Islet of Langerhans (tissue), 1 donor: ENCODE data around the gene BIN2.
"Not testable (repeated sequence)": the region's sequence is repeated elsewhere in the genome, so short reads cannot be mapped to it uniquely, and the experiment has no call there.

ENCODE experiments used
- FAIRE-seq: peaks from one replicate; lab custom pipeline; 2011; peaks lifted over from hg19 to GRCh38; lab: Jason Lieb, UNC

Gene BIN2

DNA sequence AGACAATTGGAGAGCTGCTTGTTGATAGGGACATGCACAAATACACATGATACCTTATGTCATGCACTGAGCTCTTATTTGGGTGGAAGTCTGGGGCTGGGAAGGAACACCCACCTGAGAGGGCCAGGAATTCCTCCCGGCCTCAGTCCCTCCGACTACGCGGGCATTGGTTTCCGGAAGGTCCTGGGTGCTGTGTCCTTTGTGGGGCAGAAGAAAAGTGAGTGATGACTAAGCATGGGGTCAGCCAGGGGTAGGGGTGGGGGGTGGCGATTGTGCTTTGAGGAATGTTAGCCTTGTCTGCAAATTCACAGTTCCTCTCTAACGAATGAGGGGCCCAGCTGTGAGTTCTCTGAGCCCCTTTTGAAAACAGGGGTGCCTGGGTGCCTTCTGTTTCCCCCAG, 21.7 kb upstream of the BIN2 start:
- no peak for FAIRE-seq

DNA sequence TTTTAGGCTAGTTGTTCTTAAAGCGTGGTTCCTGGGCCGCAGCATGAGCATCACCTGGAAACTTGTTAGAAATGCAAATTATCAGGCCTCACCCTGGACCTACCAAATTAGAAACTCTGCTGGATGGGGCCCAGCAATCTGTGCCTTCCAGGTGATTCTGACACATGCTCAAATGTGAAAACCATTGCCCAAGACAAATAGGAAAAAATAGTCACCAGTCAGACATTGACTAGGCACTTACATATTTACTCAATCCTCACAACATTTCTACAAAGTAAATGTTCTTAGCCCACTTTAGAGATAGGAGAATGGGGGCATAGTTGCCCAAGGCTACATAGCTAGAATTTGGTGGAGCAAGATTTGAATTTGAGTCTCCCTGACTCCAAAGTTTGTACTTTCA, 19.2 kb upstream of the BIN2 start:
- no peak for FAIRE-seq

GRCh38 chr12:51342416-51342815, 18.4 kb upstream of the BIN2 start:
- FAIRE-seq, result no peak

- peak; percentile 85 for FAIRE-seq
Observed at GRCh38 chr12:51341251-51342007, 17.5 kb upstream of the BIN2 start.

DNA sequence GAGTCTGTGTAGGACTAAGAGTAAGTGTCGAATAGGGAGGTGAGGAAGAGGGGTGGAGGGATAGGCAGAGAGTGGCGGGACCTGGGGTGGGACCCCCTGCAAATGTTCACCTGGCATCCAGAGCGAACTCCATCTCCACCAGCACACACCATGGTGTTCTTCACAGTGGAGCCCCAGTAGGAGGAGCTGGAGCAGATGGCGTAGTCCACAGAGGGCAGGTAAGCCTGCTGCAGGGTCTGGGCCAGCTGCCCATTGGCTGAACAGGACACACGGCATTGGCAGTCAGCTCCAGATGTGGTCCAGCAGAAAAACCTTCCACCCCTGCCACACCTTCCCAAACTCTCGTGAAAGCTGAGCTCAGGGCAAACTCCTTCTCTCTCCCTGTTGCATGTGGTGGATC, 15.8 kb upstream of the BIN2 start:
- no peak for FAIRE-seq

GRCh38 chr12:51337336-51337735, 13.4 kb upstream of the BIN2 start:
- not testable (repeated sequence) for FAIRE-seq

DNA sequence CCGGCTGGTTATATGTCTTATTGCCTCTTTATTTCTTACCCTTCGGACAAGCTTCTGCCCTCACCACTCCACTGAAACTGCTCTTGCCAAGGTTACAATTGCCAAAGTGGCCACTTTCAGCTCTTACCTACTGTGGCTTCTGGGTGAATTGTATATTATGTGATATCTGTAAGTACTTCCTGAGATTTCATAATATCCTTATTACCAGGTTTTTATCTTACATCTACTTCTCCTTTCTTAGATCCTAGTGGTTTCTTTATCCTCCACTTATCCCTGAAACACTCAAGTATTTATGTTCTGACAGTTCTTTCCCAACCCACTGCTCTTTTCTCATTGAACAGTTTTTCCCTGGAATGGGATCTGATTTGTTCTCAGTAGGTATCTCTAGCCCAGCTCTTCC, 12.0 kb upstream of the BIN2 start:
- no peak for FAIRE-seq

GRCh38 chr12:51334764-51335163, 10.8 kb upstream of the BIN2 start:
- FAIRE-seq, result no peak

DNA sequence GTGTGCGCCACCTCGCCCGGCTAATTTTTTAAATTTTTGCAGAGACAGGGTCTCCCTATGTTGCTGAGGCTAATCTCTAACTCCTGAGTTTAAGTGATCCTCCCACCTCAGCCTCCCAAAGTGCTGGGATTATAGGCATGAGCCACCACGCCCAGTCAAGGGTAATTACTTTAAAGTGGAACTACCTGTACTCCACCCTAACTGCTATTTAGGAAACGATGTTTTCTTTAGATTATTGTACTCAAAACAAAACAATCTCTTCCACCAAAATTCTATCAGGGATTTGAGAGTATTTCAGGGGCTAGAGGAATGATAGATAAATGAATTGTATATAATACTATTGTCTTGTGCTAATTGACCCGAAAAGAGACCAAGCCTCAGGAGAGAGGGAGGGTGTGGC, 9.6 kb upstream of the BIN2 start:
- no peak for FAIRE-seq

DNA sequence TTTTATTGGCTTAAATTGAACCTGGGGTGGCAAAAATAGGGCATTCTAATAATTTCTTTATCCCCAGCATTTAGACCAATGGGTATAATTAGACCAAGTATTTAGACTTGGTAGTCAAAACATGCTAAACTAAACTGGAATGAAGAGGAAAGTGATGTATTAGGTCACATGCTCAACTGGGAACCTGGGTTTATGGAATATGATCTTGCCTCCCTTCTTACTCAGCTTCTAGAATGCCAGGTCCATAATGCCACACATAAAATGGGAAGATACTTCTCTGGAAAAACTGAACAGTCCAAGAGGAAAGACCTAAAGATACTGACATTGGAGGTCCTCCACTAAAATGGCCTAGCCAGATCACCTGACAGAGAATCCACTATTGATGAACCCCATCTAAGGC, 6.2 kb upstream of the BIN2 start:
- no peak for FAIRE-seq

- FAIRE-seq, result no peak
Observed at GRCh38 chr12:51329742-51330141, 5.8 kb upstream of the BIN2 start.

DNA sequence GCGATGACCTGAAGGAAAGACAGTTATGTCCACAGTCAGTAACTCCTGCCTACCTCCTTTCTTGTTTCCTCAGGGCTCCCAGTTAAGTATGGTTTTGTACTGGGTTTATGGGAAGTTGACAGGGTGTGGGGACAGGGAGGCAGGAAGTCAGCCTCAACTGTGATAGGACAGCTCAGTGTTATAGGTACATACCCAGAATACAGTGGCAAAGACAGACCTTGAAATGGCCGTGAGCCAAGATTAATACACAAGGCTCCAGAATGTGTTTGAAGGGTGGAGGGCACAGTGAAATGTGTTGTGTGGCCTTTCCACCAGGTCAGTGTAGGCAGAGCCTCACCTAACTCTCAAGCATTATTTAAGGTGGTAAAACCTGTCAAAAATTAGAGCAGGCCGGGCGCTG, 4.6 kb upstream of the BIN2 start:
- no peak for FAIRE-seq

DNA sequence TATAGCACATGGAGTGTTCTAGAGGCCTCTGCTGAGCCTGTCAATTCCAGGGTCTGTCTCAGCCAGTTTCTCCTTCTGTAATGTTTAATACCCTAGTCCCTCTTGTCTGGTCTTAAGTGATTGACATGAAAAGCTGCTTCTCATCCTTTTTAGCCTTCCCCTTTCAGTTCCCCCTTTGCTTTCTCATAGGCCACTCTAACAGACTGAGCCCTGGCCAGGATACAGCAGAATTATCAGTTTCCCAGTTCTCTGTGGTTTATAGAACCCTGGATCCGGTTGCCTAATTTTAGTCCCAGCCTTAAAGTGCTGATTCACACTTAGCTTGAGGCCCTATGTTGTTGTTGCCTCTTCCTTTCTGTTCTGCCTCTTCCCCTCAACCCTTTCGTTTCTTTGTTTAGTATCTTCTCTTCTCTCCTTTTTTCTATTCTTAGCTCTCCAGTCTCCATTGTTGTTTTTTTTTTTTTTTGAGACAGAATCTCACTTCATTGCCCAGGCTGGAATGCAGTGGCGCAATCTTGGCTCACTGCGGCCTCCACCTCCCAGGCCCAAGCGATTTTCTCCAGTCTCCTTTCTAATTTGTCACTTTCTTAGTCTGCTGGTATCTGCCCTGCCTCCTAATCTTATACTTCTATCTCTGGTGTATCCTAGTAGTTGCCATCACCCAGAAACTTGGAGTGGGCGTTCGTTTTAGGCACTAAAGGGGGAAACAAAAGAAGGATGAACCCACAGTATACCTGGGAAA, 2.9 kb upstream of the BIN2 start:
- FAIRE-seq, result no peak

- FAIRE-seq, result no peak
Observed at GRCh38 chr12:51324953-51325352, 979 bp upstream of the BIN2 start.

DNA sequence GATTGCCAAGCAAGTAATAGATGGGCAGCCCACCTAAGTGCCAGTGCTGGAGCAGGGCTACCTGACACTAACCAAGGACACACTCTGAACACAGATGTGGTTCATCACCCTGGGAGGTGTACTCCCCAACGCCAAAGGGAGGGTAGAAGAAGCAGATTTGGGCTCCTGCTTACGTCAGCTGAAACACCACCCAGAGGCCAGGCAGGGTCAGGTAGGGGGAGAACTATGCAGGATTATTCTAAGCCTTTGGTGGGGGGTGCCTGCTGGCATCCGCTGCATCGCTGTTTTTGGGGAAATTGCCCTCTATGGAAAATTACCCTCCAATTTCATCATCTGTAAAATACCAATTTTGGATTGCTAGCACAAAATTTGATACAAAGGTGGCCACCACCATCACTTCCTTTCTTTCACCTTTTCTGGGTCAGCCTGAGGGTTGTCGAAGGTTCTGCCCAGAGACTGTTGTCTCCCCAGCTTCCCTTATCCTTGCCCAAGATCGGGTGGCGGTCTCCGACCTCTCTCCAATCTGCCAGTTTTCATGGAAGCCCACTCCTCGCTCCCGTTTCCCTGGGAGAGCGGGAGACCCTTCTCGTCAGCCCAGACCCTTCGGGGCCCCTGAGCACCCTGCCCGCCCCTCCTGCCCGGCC, 535 bp downstream of the BIN2 start:
- no peak for FAIRE-seq

GRCh38 chr12:51322452-51322851, 1.5 kb downstream of the BIN2 start:
- FAIRE-seq, result no peak

- FAIRE-seq, result no peak
Observed at GRCh38 chr12:51321882-51322281, 2.1 kb downstream of the BIN2 start.

GRCh38 chr12:51320695-51321320, 3.2 kb downstream of the BIN2 start:
- FAIRE-seq, result no peak

- no peak for FAIRE-seq
Observed at GRCh38 chr12:51320311-51320694, 3.7 kb downstream of the BIN2 start.

DNA sequence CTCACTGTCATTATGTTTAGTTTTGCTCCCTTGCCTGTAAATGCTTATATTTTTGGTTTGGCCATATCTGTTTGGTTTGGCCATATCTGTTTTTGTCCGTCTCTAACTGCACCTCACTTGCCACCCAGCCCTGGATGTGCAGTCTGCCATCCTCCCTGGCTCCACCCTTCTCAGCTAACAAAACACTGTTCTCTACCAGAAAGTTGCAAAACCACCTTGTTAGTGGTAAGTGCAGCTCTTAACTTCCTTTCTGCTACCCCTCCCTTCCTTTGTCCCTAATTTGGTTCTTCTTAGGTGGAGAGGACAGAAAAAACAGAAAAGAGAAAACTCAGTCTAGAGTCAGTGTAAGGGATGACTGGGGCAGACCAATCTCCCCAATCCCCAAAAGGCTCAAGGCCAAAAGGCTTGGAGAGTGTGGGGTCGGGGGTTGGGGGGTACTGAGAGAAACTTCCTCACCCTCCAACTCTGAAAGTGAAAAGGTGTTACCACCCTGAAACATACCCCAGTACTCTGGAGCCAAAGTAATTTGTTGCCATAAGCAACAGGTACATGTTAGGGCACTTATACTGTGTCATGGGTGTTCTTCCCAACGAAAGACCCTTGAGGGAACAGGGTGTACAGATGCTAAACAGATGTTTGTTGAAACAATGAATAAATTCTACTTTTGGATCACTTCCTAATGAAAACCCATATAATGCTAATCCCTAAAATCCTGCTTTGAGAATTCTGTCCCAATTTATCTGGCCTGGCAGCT, 5.0 kb downstream of the BIN2 start:
- FAIRE-seq, result no peak

- not testable (repeated sequence) for FAIRE-seq
Observed at GRCh38 chr12:51318057-51318806, 5.7 kb downstream of the BIN2 start.

- FAIRE-seq, result no peak
Observed at GRCh38 chr12:51311389-51311788, 12.6 kb downstream of the BIN2 start.
